Ishikawa (cell line): ENCODE results near the gene RAD51B.

ENCODE experiments used
- EP300 ChIP-seq: IDR thresholded peaks from 2 replicates; pipeline ENCODE4 v1.6.1; 2012; ENCODE audit warnings: borderline replicate concordance
- RAD21 ChIP-seq: IDR thresholded peaks from 2 replicates; pipeline ENCODE4 v1.6.1; 2012; ENCODE audit warnings: low read depth

- no peak for TF ChIP-seq RAD21
- TF ChIP-seq EP300: no peak
These were observed 171.0 kb downstream of the RAD51B start for GRCh38 chr14:67990576-67990975.
